ENCODE data around the gene OR9Q2. TPM values are rescaled to one million over a fixed set of nuclear protein-coding genes. Genes with fewer than 3 reads are reported as not detected.

OR9Q2 gene, protein sequence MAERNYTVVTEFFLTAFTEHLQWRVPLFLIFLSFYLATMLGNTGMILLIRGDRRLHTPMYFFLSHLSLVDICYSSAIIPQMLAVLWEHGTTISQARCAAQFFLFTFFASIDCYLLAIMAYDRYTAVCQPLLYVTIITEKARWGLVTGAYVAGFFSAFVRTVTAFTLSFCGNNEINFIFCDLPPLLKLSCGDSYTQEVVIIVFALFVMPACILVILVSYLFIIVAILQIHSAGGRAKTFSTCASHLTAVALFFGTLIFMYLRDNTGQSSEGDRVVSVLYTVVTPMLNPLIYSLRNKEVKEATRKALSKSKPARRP
- not detected in 2 replicates for total RNA-seq

DNA sequence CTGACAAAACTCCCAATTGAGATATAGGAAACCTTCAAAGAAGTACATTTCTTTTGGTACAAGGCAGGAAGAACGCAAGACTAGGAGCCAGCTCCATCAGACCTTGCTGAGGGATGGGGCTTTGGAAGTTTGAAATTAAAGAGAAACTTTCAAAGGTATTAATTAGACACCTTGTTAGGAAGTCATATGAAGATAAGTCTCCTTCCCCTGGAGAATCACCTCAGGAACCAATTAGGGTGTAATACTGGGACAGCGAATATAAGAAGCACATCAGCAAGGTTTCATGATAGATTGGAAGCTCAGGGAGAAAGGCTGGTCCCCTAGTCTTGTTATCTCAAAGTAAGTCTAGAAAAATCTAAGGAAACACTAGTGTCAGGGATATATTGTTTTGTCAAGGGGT is at the start of gene OR9Q2:
Gene OR9Q2 (plus strand): TSS at position 301 of the 400 bp plus-strand sequence. CDS start 1,421 bp downstream, outside the sequence.

DNA sequence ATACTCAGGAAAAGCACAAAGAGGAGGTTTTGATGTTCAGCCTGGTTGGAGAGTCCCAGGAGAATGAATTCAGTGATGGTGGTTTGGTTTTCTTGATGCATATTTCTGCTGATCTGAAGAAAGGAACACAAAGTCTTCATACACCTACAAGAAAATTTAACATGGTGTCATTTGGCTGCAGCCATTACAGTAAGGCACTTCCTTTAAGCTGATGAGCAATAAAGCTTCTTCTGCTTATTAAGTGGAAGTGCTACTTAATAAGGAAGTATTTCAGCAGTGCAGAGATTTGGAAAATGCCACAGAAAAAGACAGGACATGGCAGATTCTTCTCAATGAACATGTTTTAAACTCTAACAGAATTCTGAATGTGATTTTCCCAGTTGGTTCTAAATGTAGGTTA is 15.2 kb downstream of the OR9Q2 start, which contains the start of gene OR1S2:
Gene OR1S2 (minus strand): TSS at position 101 of the 400 bp plus-strand sequence. CDS start 0 bp downstream, at position 101.

DNA sequence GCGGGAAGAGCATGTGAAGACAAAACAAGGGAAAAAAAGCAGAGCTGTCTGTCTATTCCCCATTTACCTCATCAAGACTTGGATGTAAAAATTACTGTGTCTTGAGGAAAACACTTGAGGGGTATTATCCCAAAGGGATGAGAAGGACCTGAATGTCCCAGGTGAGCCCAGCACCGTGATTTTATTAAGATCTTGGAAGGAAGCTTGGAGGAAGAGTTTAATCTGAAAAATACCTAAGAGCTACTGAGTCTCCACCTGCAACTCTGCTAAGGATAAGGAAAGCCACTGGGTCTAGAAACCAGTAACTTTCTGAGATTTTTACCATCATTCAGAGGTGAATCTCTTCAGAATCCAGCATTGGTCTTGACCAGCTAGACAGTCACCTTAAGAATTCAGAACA is 23.6 kb downstream of the OR9Q2 start, which contains the start of gene OR1S1:
Gene OR1S1 (plus strand): TSS at position 301 of the 400 bp plus-strand sequence.

Other genes with a start within 250 kb of the OR9Q2 start
- not detected in 2 replicates for gene OR9Q1, start 165.2 kb upstream of the OR9Q2 start, total RNA-seq
- gene OR6Q1, start 158.1 kb upstream of the OR9Q2 start, total RNA-seq = not detected in 2 replicates
- not detected in 2 replicates for gene OR9I1, start 63.5 kb upstream of the OR9Q2 start, total RNA-seq
- not detected in 2 replicates for gene OR1S2, start 15.1 kb downstream of the OR9Q2 start, total RNA-seq
- gene OR1S1, start 23.6 kb downstream of the OR9Q2 start, total RNA-seq = not detected in 2 replicates
- not detected in 2 replicates for gene OR10Q1, start 39.8 kb downstream of the OR9Q2 start, total RNA-seq
- gene OR10W1, start 79.2 kb downstream of the OR9Q2 start, total RNA-seq = not detected in 2 replicates
- gene OR5B17, start 170.0 kb downstream of the OR9Q2 start, total RNA-seq = not detected in 2 replicates
- not detected in 2 replicates for gene OR5B3, start 217.8 kb downstream of the OR9Q2 start, total RNA-seq
- gene OR5B2, start 239.1 kb downstream of the OR9Q2 start, total RNA-seq = not detected in 2 replicates

All from aortic smooth muscle cell (primary cell).